ENCODE data around the gene PLSCR1.
"Not testable (repeated sequence)": the region's sequence is repeated elsewhere in the genome, so short reads cannot be mapped to it uniquely, and the experiment has no call there.

GRCh38 chr3:146474976-146475375, 69.4 kb downstream of the PLSCR1 start:
- not testable (repeated sequence) for TF ChIP-seq CTCF (IDR thresholded peaks at IDR 0.05; ENCODE audit: low read length); EZH2 (IDR thresholded peaks at IDR 0.05; ENCODE audit: borderline replicate concordance, low read length)
